Neural cell (in vitro differentiated cells): Measurements from ENCODE around the gene MYO9B. TPM values are rescaled to one million over a fixed set of nuclear protein-coding genes. Genes with fewer than 3 reads are reported as not detected.

ENCODE experiments used
- H2AFZ ChIP-seq: fragments of 200-600, 300-800 bp; sonication (generic), shearing (Covaris generic); 2 replicates; pipeline ENCODE4 v1.6.0; 2014; ENCODE audit warnings: low read depth, mild to moderate bottlenecking, antibody characterized with exemption, low read length, moderate library complexity
- H3F3A ChIP-seq: fragments of 200-600 bp; shearing (Covaris generic); 2 replicates; pipeline ENCODE4 v1.6.1; 2016; ENCODE audit warnings: mild to moderate bottlenecking, moderate library complexity, mixed read lengths, antibody characterized with exemption, low read length; ENCODE audit not compliant: insufficient read depth, poor library complexity, severe bottlenecking
- H3K27ac ChIP-seq: fragments of 200-600, 300-800 bp; sonication (generic), shearing (Covaris generic); 2 replicates; pipeline ENCODE4 v1.5.1; 2014; ENCODE audit warnings: mild to moderate bottlenecking, low read length, moderate library complexity
- H3K27me3 ChIP-seq: fragments of 300-800, 200-600 bp; sonication (generic), shearing (Covaris generic); 2 replicates; pipeline ENCODE4 v1.6.0; 2014; ENCODE audit warnings: mild to moderate bottlenecking, low read depth, low read length, moderate library complexity; ENCODE audit not compliant: insufficient read depth
- H3K36me3 ChIP-seq: fragments of 300-800, 200-600 bp; sonication (generic), shearing (Covaris generic); 2 replicates; pipeline ENCODE4 v1.5.1; 2014; ENCODE audit warnings: mild to moderate bottlenecking, antibody characterized with exemption, low read length, moderate library complexity; ENCODE audit not compliant: insufficient read depth
- H3K4me2 ChIP-seq: fragments of 300-800, 200-600 bp; sonication (generic), shearing (Covaris generic); 2 replicates; pipeline ENCODE4 v1.6.0; 2014; ENCODE audit warnings: mild to moderate bottlenecking, low read length
- H3K4me3 ChIP-seq: fragments of 300-800, 200-600 bp; sonication (generic), shearing (Covaris generic); 2 replicates; pipeline ENCODE4 v1.5.1; 2014; ENCODE audit warnings: mild to moderate bottlenecking, low read length, moderate library complexity
- H3K79me2 ChIP-seq: fragments of 200-600 bp; shearing (Covaris generic); replicated peaks from 2 replicates; pipeline ENCODE4 v1.6.0; 2014; ENCODE audit warnings: mild to moderate bottlenecking, low read length, moderate library complexity; ENCODE audit not compliant: insufficient read depth
- H3K9ac ChIP-seq: fragments of 300-800, 200-600 bp; sonication (generic), shearing (Covaris generic); 2 replicates; pipeline ENCODE4 v1.6.1; 2016; ENCODE audit warnings: mild to moderate bottlenecking, low read length, mixed read lengths
- H3K9me2 ChIP-seq: fragments of 200-600 bp; shearing (Covaris generic); 2 replicates; pipeline ENCODE4 v1.6.1; 2016; ENCODE audit warnings: mild to moderate bottlenecking, low read length, mixed read lengths; ENCODE audit not compliant: insufficient read depth
- H3K9me3 ChIP-seq: fragments of 200-600, 300-800 bp; sonication (generic), shearing (Covaris generic); 2 replicates; pipeline ENCODE4 v1.6.1; 2016; ENCODE audit warnings: mild to moderate bottlenecking, mixed run types, low read length, moderate library complexity, mixed read lengths
- H4K20me1 ChIP-seq: fragments of 200-600 bp; shearing (Covaris generic); 2 replicates; pipeline ENCODE4 v1.6.1; 2016; ENCODE audit warnings: mild to moderate bottlenecking, mixed run types; ENCODE audit not compliant: insufficient read depth
- CTCF ChIP-seq: fragments of 450-650 bp; IDR thresholded peaks from 2 replicates; pipeline ENCODE4 v1.5.1; 2014; ENCODE audit warnings: antibody characterized with exemption, mild to moderate bottlenecking, moderate library complexity; ENCODE audit not compliant: poor library complexity, severe bottlenecking
- EP300 ChIP-seq: fragments of 450-650 bp; conservative IDR thresholded peaks from 2 replicates; pipeline ENCODE4 v1.6.1; 2014; ENCODE audit warnings: antibody characterized with exemption, mild to moderate bottlenecking, moderate library complexity; ENCODE audit not compliant: poor library complexity, severe bottlenecking
- EZH2 ChIP-seq: fragments of 200-600, 300-800 bp; shearing (Covaris generic), sonication (generic); IDR thresholded peaks from 2 replicates; pipeline ENCODE4 v1.6.1; 2014; ENCODE audit warnings: antibody characterized with exemption, low read length, borderline replicate concordance, mild to moderate bottlenecking; ENCODE audit not compliant: insufficient read depth, poor library complexity, severe bottlenecking
- MXI1 ChIP-seq: fragments of 450-650 bp; conservative IDR thresholded peaks from 2 replicates; pipeline ENCODE4 v1.6.1; 2014; ENCODE audit warnings: antibody characterized with exemption, mild to moderate bottlenecking; ENCODE audit not compliant: poor library complexity, severe bottlenecking
- POLR2AphosphoS5 ChIP-seq: IDR thresholded peaks from 2 replicates; pipeline ENCODE4 v1.6.1; 2012
- RAD21 ChIP-seq: fragments of 450-650 bp; conservative IDR thresholded peaks from 2 replicates; pipeline ENCODE4 v1.6.1; 2014; ENCODE audit warnings: antibody characterized with exemption, mild to moderate bottlenecking, moderate library complexity
- REST ChIP-seq: IDR thresholded peaks from 2 replicates; pipeline ENCODE4 v1.6.1; 2012; ENCODE audit warnings: borderline replicate concordance
- SMC3 ChIP-seq: fragments of 450-650 bp; conservative IDR thresholded peaks from 2 replicates; pipeline ENCODE4 v1.6.1; 2014; ENCODE audit warnings: antibody characterized with exemption, mild to moderate bottlenecking, moderate library complexity; ENCODE audit not compliant: poor library complexity
- TAF1 ChIP-seq: IDR thresholded peaks from 2 replicates; pipeline ENCODE4 v1.6.1; 2012; ENCODE audit warnings: low read depth
- polyA plus RNA-seq: library from polyadenylated mRNA; depleted of rRNA; stranded (reverse); fragments of >200 nt; gene quantifications from 2 replicates; pipeline ENCODE4 v1.2.3, GENCODE V29; 2014

MYO9B gene
- polyA plus RNA-seq, 1 donor from 2014 or later = 27.2 TPM

GRCh38 chr19:17135001-17135853 lies 59.6 kb downstream of the MYO9B start:
- no peaks in the 10 kb centered on the region for H3K79me2 ChIP-seq
- peak overlapping the region; percentile 34 for H3K4me3 ChIP-seq
- no peak for TF ChIP-seq POLR2AphosphoS5
- no peak for TF ChIP-seq EP300
- TF ChIP-seq CTCF = no peak
- TF ChIP-seq EZH2 = no peak
- no peak for TF ChIP-seq MXI1
- no peak for TF ChIP-seq RAD21
- TF ChIP-seq REST = no peak
- TF ChIP-seq TAF1 = no peak
- TF ChIP-seq SMC3 = no peak
- no peak overlapping the region for H2AFZ ChIP-seq
- no peaks in the 10 kb centered on the region for H4K20me1 ChIP-seq
- H3K4me2 ChIP-seq = peak overlapping the region; percentile 19
- peak overlapping the region; percentile 41 for H3K9ac ChIP-seq
- H3K9me3 ChIP-seq = no peaks in the 10 kb centered on the region
- H3K27me3 ChIP-seq = no peaks in the 10 kb centered on the region
- no peaks in the 10 kb centered on the region for H3K36me3 ChIP-seq
- no peak overlapping the region for H3K27ac ChIP-seq
- no peaks in the 10 kb centered on the region for H3F3A ChIP-seq
- H3K9me2 ChIP-seq = no peaks in the 10 kb centered on the region

GRCh38 chr19:17136021-17136420 lies 60.4 kb downstream of the MYO9B start:
- no peak overlapping the region for H3K27ac ChIP-seq
- no peak overlapping the region for H3K4me2 ChIP-seq
- H4K20me1 ChIP-seq = no peaks in the 10 kb centered on the region
- no peak overlapping the region for H3K4me3 ChIP-seq
- no peaks in the 10 kb centered on the region for H3K9me2 ChIP-seq
- no peaks in the 10 kb centered on the region for H3K79me2 ChIP-seq
- H3K27me3 ChIP-seq = no peaks in the 10 kb centered on the region
- H3K9me3 ChIP-seq = no peaks in the 10 kb centered on the region
- H2AFZ ChIP-seq = no peak overlapping the region
- no peaks in the 10 kb centered on the region for H3F3A ChIP-seq
- H3K9ac ChIP-seq = peak overlapping the region; percentile 5
- no peaks in the 10 kb centered on the region for H3K36me3 ChIP-seq
- TF ChIP-seq EZH2 (no peak), SMC3 (no peak), TAF1 (no peak), EP300 (no peak)
